GM21717 (cell line): ENCODE data around the gene FOXS1.
A peak's percentile ranks its signal among the peaks of the same experiment; 100 is the strongest.

Source experiments
- ATAC-seq: cut with Tn5 transposase; IDR thresholded peaks from one replicate; pipeline ENCODE4 v1.9.1; 2021; ENCODE audit warnings: mild to moderate bottlenecking, moderate library complexity; ENCODE audit not compliant: unreplicated experiment

The FOXS1 gene

DNA sequence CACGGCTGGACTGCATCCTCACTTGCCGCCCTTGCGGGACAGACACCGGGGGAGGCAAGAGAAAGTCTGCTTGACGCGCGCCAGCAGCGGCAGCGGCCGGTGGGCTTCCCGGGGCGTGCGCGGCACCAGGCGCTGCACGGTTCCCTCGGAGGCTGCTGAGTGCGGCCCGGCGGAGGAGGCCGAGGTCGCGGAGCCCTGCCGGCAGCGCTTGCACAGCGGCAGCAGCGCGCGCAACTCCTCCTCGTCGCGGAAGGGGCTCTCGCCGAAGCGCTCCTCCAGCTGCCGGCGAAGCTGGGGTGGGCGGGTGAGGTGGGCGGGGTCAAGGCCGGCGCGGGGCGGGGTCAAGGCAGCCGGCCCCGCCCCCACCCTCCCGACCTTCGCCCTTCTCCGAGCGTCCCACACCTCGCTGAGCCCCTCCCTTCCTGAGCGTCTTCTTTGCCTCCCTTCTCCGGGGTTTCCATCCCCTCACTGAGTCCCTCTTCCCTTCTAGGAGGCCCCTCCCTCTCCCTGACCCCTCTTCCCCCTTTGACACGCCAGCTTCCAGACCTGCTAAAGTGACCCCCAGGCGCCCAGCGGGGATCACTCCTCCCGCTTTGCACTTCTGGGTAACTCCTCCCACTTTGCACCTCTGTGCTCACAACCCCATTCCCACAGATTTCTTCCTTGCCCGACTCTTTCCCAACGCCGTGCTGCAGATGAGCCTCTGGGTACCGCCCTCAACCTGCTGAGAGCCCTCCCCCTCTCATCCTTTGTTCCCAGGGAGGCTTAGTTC is 16.2 kb upstream of the FOXS1 start:
- no peak for ATAC-seq

DNA sequence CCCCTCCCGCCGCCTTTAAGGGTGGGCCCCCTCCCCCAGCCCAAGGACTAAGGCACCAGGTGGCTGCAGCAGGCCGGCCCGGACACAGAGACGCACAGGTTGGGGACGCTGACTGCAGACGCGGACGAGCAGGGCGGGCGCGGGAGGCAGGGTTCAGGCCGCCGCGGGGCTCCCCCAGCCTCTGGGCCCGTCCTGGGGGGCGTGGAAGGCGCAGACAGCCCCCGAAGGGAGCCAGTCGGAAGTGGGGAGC is 15.7 kb upstream of the FOXS1 start:
- no peak for ATAC-seq

DNA sequence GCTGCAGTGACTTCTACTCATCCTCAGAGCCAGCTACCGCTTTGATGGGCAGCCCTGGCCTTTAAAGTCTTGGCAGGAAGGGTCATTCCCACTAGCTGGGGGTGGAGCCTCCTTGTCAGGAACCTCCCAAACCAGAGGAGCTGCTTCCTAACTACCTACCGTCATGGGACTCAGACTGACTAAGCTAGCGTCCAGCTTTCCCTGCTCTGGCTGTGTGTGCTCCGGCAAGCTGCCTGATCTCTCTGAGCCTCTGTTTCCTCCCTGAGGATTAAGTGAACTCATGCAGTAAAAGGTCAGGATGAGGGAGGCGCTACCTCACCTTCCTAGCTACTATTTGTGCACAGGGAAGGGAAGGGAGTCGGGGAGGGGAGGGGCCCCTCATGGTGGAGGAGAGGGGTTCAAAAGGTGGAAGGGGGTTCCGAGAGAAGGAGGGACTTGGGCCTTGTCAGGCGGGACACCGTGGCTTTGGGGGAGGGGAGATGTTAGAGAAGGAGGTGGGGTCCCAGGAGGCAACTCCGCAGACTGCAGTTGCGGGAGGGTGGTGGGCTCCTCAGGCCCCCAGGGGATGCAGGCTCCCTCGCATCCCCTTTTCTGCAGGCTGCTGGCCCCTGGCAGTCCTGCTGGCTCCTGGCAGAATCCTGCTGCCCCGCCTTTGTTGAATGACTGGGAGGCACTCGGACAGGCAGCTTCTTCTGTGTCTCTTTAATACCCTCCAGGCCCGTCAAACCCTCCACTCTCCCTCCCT is 15.2 kb upstream of the FOXS1 start:
- ATAC-seq: no peak

- no peak for ATAC-seq
Measured at GRCh38 chr20:31859998-31860380, 14.6 kb upstream of the FOXS1 start.

DNA sequence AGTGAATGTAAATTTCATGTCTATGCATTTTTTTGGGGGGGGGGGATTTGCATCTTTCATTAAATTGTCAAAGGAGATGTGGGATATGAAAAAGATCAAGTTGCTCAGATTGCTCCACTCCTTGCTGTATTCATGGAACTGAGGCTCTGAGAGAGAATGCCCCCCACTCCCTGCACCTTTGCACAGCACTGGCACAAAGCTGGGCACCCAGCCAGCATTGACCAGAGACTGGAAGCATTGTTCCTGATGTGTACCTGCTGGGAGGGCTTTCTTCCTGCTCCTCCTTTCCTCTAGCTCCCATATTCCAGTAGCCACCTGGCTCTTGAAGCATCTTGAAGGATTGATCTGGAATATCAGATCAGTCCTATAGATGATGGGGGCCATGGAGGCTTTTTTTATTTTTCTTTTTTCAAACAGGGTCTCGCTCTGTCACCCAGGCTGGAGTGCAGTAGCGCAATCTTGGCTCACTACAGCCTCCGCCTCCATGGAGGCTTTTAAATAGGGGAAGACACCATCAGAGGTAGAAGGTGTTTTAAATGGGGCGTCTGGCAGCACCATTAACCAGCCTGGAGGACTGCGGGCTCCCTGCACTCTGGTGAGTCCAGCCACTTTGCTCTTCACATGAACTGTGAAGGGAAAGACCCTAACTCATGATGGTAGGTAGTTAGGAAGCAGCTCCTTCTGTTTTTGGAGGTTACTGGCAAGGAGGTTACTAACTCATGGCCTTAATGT is 14.0 kb upstream of the FOXS1 start:
- no peak for ATAC-seq

DNA sequence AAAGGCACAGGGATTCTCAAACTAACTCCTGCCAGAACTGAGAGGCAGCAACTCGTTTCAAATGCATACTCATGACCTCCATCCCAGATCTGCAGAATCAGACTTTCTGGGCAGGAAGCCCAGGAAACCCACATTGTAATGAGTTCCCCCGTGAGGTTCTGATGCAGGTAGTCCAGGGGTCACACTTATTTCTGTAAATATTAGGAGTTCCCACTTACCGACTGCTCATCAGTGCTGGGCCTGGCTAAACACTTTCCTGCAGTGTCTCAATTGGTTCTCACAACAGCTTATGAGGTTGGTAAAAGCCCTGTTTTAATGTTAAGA is 13.3 kb upstream of the FOXS1 start:
- no peak for ATAC-seq

- ATAC-seq: peak; percentile 70
Measured at GRCh38 chr20:31857861-31858759, 12.7 kb upstream of the FOXS1 start.

- no peak for ATAC-seq
Measured at GRCh38 chr20:31856516-31856915, 11.1 kb upstream of the FOXS1 start.

GRCh38 chr20:31853481-31853880 is 8.1 kb upstream of the FOXS1 start:
- ATAC-seq: no peak

- no peak for ATAC-seq
Measured at GRCh38 chr20:31851240-31851955, 6.0 kb upstream of the FOXS1 start.

DNA sequence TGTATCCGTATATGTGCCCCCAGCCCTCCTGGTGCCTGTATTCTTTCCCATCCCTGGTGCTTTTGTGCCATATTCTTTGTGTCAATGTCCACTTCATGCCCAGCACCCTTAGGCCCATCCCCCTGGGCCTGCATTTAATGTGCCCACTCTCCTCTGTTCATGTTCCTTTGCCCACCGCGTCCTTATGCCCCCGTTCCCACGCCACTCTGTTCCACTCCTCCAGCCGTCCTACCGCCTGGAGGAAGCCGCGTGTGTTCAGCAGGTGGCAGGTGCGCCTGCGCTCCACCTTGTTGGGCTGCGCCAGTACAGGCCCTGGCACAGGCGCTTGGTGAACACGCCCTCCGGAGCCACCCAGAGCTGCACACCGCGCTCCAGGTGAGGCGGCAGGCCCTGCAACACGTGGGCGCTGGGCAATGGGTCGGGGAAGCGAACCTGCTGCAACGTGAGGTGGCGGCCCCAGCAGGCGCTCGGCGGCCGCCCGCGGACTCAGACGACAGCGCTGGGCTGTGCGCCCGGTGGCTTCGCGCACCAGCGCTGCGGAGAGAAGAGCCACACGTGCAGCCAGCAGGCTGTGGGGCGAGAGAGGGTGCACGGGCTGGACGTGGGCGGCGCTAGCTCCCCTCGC is 4.0 kb upstream of the FOXS1 start:
- ATAC-seq: no peak

DNA sequence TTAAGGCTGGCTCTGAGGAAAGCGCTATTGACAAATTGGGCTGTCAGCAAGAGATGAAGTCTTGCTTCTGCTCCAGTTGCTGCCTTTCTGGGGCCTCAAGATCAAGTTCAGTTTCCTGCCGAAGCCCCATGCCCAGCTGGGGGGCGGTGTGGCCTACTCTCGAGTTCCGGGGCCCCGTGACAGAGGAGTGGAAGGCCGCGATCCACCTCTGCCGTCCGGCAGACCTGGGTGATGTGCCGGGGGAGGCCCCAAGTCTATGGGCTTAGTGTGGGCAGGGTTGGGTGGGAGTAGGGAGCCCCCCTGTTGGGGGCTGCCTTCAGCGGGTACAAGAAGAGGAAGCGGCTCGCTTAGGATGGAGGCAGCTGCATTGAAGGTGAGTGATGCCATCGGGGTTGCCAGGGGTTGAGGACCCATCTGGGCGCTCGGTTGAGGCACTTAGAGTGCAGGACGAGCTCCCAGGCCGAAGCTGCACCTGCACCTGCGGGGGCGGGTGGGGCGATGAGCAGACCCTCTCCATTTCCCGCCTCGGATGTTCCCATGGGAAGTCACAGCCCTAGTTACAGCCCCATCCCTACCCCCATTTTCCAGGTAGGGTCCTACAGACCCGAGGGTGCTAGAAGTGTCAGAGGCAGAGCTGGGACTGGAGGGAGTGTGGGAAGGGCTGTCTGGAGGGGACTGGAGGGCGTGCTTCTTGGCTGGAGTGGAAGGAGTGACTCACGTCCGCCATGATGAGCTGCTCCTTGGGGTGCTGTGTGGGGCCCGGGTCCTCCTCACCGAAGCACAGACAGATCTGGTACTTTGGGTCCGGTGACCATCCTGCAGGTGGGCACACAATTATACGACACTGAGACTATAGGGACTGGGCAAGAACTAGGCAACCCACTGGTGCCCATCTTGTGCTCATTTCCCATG is 2.9 kb upstream of the FOXS1 start:
- no peak for ATAC-seq

GRCh38 chr20:31846793-31847138 is 1.4 kb upstream of the FOXS1 start:
- ATAC-seq: no peak

DNA sequence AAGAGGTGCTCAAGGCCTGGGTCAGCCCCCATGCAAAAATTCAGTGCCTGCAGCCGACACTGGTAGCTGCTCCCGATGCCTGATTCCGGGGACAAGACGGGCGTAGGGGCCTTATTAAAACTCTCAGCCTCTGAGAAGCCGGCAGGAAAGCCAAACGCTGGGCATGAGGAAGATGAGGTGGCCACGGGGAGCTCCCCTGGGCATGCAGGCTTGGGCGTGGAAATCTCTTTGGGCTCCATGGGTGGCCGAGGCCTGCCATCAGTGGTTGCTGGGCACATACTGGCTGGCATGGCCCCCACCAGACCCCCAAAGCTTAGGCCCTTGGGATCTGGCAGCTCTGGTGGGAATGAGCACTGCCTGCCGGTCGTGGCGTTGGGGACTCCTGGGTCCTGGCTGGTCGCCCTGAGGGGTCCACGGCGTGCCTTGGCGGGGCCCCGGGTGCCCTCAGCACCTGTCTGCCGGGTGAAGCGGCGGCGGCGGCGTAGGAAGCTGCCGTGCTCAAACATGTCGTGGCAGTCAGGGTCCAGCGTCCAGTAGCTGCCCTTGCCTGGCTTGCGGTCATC is 586 bp downstream of the FOXS1 start:
- no peak for ATAC-seq

- ATAC-seq: no peak
Measured at GRCh38 chr20:31843881-31844280, 1.5 kb downstream of the FOXS1 start.

GRCh38 chr20:31843288-31843687 is 2.1 kb downstream of the FOXS1 start:
- ATAC-seq: no peak

DNA sequence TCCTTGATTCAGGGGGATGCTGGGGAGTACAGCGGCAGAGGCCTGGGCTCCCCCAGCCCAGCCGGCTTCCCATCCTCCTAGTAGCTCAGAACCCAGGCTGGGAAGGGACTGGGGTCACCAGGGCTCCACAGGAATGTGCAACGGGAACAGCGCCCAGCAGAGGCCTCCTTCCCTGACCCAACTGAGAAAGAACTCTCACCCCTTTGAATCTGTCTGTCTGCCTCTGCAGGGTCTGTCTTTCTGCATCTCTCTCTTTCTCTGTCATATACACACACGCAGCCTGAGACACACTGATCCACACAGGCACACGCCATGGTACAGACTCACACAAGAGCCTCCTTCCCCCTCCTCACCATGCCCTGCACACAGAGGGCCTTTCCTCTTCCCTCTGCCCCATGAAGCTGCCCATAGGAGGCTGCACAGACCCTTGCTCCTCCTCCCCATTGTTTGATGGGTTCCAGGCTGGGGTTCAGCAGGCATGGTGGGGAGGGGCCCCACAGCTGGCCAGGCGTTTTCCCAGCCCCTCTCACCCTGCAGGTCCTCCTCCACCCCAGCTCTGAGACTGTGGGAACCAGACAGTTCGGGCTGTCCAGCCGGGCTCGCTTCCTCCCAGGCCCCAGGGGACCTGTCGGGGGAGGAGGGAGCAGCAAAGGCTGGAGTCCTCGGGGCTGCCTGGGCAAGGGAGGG is 2.8 kb downstream of the FOXS1 start:
- ATAC-seq: no peak

- ATAC-seq: no peak
Measured at GRCh38 chr20:31841928-31842327, 3.5 kb downstream of the FOXS1 start.
